Liver (tissue), 9 donors: ENCODE data around the gene ADRA1B. TPM values are rescaled to one million over a fixed set of nuclear protein-coding genes. Genes with fewer than 3 reads are reported as not detected.

Source experiments
- DNase-seq: peaks from one replicate; pipeline ENCODE4 v3.0.0-alpha.2; 2017; ENCODE audit warnings: low spot score
- H3K27ac ChIP-seq, 2 donors: one replicate each; pipeline ENCODE4 v1.7.0; 2013; ENCODE audit warnings: inconsistent platforms in 2 of 2, low read length in 2 of 2, control low read depth in 1 of 2, low read depth in 1 of 2, mild to moderate bottlenecking in 1 of 2
- H3K27me3 ChIP-seq, 4 donors: one replicate each; pipeline versions ENCODE4 v1.6.1 to v1.7.0; 2013; ENCODE audit warnings: low read length in 3 of 4, inconsistent platforms in 1 of 4, mild to moderate bottlenecking in 1 of 4, moderate library complexity in 1 of 4; ENCODE audit not compliant: control insufficient read depth in 4 of 4, insufficient read depth in 4 of 4
- H3K36me3 ChIP-seq, 4 donors: one replicate each; pipeline versions ENCODE4 v1.6.1 to v1.7.0; 2013; ENCODE audit warnings: low read length in 3 of 4, mild to moderate bottlenecking in 3 of 4, low read depth in 1 of 4, moderate library complexity in 1 of 4; ENCODE audit not compliant: control insufficient read depth in 4 of 4, insufficient read depth in 3 of 4
- H3K4me1 ChIP-seq, 4 donors: one replicate each; pipeline versions ENCODE4 v1.6.1 to v1.7.0; 2013; ENCODE audit warnings: low read length in 3 of 4, mild to moderate bottlenecking in 3 of 4, moderate library complexity in 1 of 4; ENCODE audit not compliant: control insufficient read depth in 4 of 4, insufficient read depth in 4 of 4
- H3K4me3 ChIP-seq, 3 donors: one replicate each; pipeline versions ENCODE4 v1.6.1 to v1.7.0; 2013; ENCODE audit warnings: low read length in 3 of 3, control low read depth in 1 of 3, low read depth in 1 of 3, mild to moderate bottlenecking in 1 of 3
- H3K9ac ChIP-seq, 2 donors: one replicate each; pipeline ENCODE4 v1.7.0; 2013; ENCODE audit warnings: low read length in 2 of 2, mild to moderate bottlenecking in 2 of 2, moderate library complexity in 2 of 2, control low read depth in 1 of 2, low read depth in 1 of 2
- H3K9me3 ChIP-seq, 4 donors: one replicate each; pipeline versions ENCODE4 v1.6.1 to v1.7.0; 2013; ENCODE audit warnings: low read length in 3 of 4; ENCODE audit not compliant: control insufficient read depth in 4 of 4
- ATF3 ChIP-seq: IDR thresholded peaks from 2 replicates; pipeline ENCODE4 v1.6.1; 2016; ENCODE audit warnings: antibody characterized with exemption
- CTCF ChIP-seq: fragments of 150-350 bp; IDR thresholded peaks from 2 replicates; pipeline ENCODE4 v1.5.1; 2017; ENCODE audit warnings: improper control_type of control experiment, low read depth, low read length; ENCODE audit not compliant: missing input control
- EGR1 ChIP-seq, 2 donors: IDR thresholded peaks; 2 replicates each; pipeline ENCODE4 v1.6.1; 2016 to 2018; ENCODE audit warnings: antibody characterized with exemption in 2 of 2, low read depth in 2 of 2
- FOXA1 ChIP-seq: IDR thresholded peaks from 2 replicates; pipeline ENCODE4 v1.6.1; 2016; ENCODE audit warnings: antibody characterized with exemption
- FOXA2 ChIP-seq: IDR thresholded peaks from 2 replicates; pipeline ENCODE4 v1.6.1; 2016; ENCODE audit warnings: antibody characterized with exemption
- GABPA ChIP-seq, 2 donors: IDR thresholded peaks in 1 of 2; conservative IDR thresholded peaks in 1 of 2; 2 replicates each; pipeline ENCODE4 v1.6.1; 2016; ENCODE audit warnings: antibody characterized with exemption in 2 of 2, mild to moderate bottlenecking in 1 of 2, moderate library complexity in 1 of 2
- HNF4A ChIP-seq, 2 donors: conservative IDR thresholded peaks; 2 replicates each; pipeline ENCODE4 v1.6.1; 2016; ENCODE audit warnings: antibody characterized with exemption in 2 of 2, mild to moderate bottlenecking in 2 of 2
- HNF4G ChIP-seq: IDR thresholded peaks from 2 replicates; pipeline ENCODE4 v1.6.1; 2016; ENCODE audit warnings: antibody characterized with exemption
- JUND ChIP-seq, 2 donors: IDR thresholded peaks; 2 replicates each; pipeline ENCODE4 v1.6.1; 2016; ENCODE audit warnings: antibody characterized with exemption in 2 of 2
- MAX ChIP-seq: IDR thresholded peaks from 2 replicates; pipeline ENCODE4 v1.6.1; 2016; ENCODE audit warnings: antibody characterized with exemption
- NR2F2 ChIP-seq: IDR thresholded peaks from 2 replicates; pipeline ENCODE4 v1.6.1; 2016; ENCODE audit warnings: antibody characterized with exemption
- RAD21 ChIP-seq, 2 donors: IDR thresholded peaks; 2 replicates each; pipeline ENCODE4 v1.6.1; 2016; ENCODE audit warnings: antibody characterized with exemption in 2 of 2, mild to moderate bottlenecking in 2 of 2
- REST ChIP-seq: IDR thresholded peaks from 2 replicates; pipeline ENCODE4 v1.6.1; 2016; ENCODE audit warnings: antibody characterized with exemption, mild to moderate bottlenecking
- RXRA ChIP-seq, 2 donors: IDR thresholded peaks; 2 replicates each; pipeline ENCODE4 v1.6.1; 2017 to 2018; ENCODE audit warnings: antibody characterized with exemption in 2 of 2, mild to moderate bottlenecking in 1 of 2
- SP1 ChIP-seq: IDR thresholded peaks from 2 replicates; pipeline ENCODE4 v1.6.1; 2018; ENCODE audit warnings: antibody characterized with exemption, mild to moderate bottlenecking
- TAF1 ChIP-seq: conservative IDR thresholded peaks from 2 replicates; pipeline ENCODE4 v1.6.1; 2016; ENCODE audit warnings: antibody characterized with exemption, mild to moderate bottlenecking
- YY1 ChIP-seq: IDR thresholded peaks from 2 replicates; pipeline ENCODE4 v1.6.1; 2016; ENCODE audit warnings: antibody characterized with exemption, mild to moderate bottlenecking
- ZBTB33 ChIP-seq: IDR thresholded peaks from 2 replicates; pipeline ENCODE4 v1.6.1; 2016; ENCODE audit warnings: antibody characterized with exemption
- WGBS: extraction: QIAGEN DNeasy Blood & Tissue Kit; methylation state at CpG from one replicate; pipeline ENCODE4 v1.1.7; 2013; 5-methylcytosine and 5-hydroxymethylcytosine counted together
- polyA plus RNA-seq, 2 donors: library from polyadenylated mRNA; stranded (reverse) in 1 of 2; unstranded in 1 of 2; fragments of 200-250 nt in 1 of 2; fragments of >200 nt in 1 of 2; fragmentation: Nextera tagmentation in 1 of 2; extraction: Ambion mirVana in 1 of 2; gene quantifications; one replicate each; pipeline versions ENCODE4 v1.2.1 to v1.2.3, GENCODE V29; 2013 to 2015
- total RNA-seq, 2 donors: library from RNA; depleted of rRNA; stranded (reverse); fragments of >200 nt; gene quantifications; one replicate each; pipeline ENCODE4 v1.2.3, GENCODE V29; 2014
- donor health status: healthy.
- donor health status: healthy.
- donor health status: healthy.
- donor health status: healthy.
- donor health status: healthy.

The ADRA1B gene
- total and polyA plus RNA-seq, 4 donors = 0.70 to 13.1 (median 8.2) TPM

GRCh38 chr5:159912033-159912800, 4.1 kb upstream of the ADRA1B start:
- no peak for DNase-seq
- peak overlapping the region in 1 of 2 donors; percentile 65 for H3K9ac ChIP-seq
- peaks cover 9 to 74% (median 60%) of the 10 kb centered on the region in 4 donors for H3K4me1 ChIP-seq
- no peaks in the 10 kb centered on the region for H3K36me3 ChIP-seq
- H3K9me3 ChIP-seq = no peaks in the 10 kb centered on the region
- 74% methylated on average over 4 of the region's 4 CpGs for WGBS
- no peak overlapping the region for H3K4me3 ChIP-seq
- H3K27ac ChIP-seq = peak overlapping the region; percentile 89 to 94
- H3K27me3 ChIP-seq = no peaks in the 10 kb centered on the region
- TF ChIP-seq ATF3 = no peak
- peak; percentile 37 for TF ChIP-seq SP1
- TF ChIP-seq RXRA (IDR thresholded peaks at IDR 0.05) = peak in 1 of 2 donors; percentile 39
- peak; percentile 81 for TF ChIP-seq NR2F2

GRCh38 chr5:159913048-159913447, 3.2 kb upstream of the ADRA1B start:
- Histone ChIP-seq H3K4me1 (peaks cover 11 to 83% (median 63%) of the 10 kb centered on the region in 4 donors), H3K27ac (peak overlapping the region; percentile 89 to 94), H3K36me3 (no peaks in the 10 kb centered on the region), H3K27me3 (no peaks in the 10 kb centered on the region), H3K9me3 (no peaks in the 10 kb centered on the region), H3K4me3 (no peak overlapping the region), H3K9ac (peak overlapping the region in 1 of 2 donors; percentile 3)
- 29% methylated on average over 6 of the region's 6 CpGs for WGBS
- no peak for DNase-seq
- TF ChIP-seq RXRA (IDR thresholded peaks at IDR 0.05) = peak; percentile 77 to 90
- no peak for TF ChIP-seq CTCF
- TF ChIP-seq NR2F2 = peak; percentile 54
- TF ChIP-seq ATF3 = peak; percentile 79
- peak; percentile 68 to 95 for TF ChIP-seq JUND (IDR thresholded peaks at IDR 0.05)
- peak; percentile 74 for TF ChIP-seq SP1
- TF ChIP-seq REST = peak; percentile 70
- TF ChIP-seq MAX = peak; percentile 64
- peak; percentile 92 to 96 for TF ChIP-seq HNF4A (conservative IDR thresholded peaks at IDR 0.05)
- TF ChIP-seq FOXA1 = no peak
- TF ChIP-seq FOXA2 = no peak
- TF ChIP-seq HNF4G = peak; percentile 67
- TF ChIP-seq ZBTB33 = peak; percentile 32
- TF ChIP-seq RAD21 (IDR thresholded peaks at IDR 0.05) = peak; percentile 19 to 47
- peak; percentile 79 for TF ChIP-seq YY1
- no peak for TF ChIP-seq TAF1
- TF ChIP-seq GABPA (IDR thresholded peaks at IDR 0.05 in 1 of 2, conservative IDR thresholded peaks at IDR 0.05 in 1 of 2) = no peak
- TF ChIP-seq EGR1 (IDR thresholded peaks at IDR 0.05; ENCODE audit: low read depth in 2 of 2) = no peak
